Hepatocyte (in vitro differentiated cells): ENCODE data around the gene OR2A2.

Source experiments
- CTCF ChIP-seq: fragments of 200-600 bp; sonication (generic); IDR thresholded peaks from 2 replicates; pipeline ENCODE4 v1.5.1; 2016; ENCODE audit warnings: antibody characterized with exemption, mild to moderate bottlenecking; ENCODE audit not compliant: poor library complexity
- EZH2 ChIP-seq: fragments of 200-600 bp; sonication (generic); IDR thresholded peaks from 2 replicates; pipeline ENCODE4 v1.6.1; 2016; ENCODE audit warnings: antibody characterized with exemption, mild to moderate bottlenecking, borderline replicate concordance

GRCh38 chr7:144132262-144132661 lies 22.9 kb downstream of the OR2A2 start:
- no peak for TF ChIP-seq EZH2
- no peak for TF ChIP-seq CTCF
